Peyer's patch (tissue), 4 donors: ENCODE measurements around the gene CHRNB2. TPM values are rescaled to one million over a fixed set of nuclear protein-coding genes. Genes with fewer than 3 reads are reported as not detected.

Experiments used
- DNase-seq, 3 donors: peaks; one replicate each; pipeline ENCODE4 v3.0.0-alpha.2; 2017 to 2019
- H3K27ac ChIP-seq, 4 donors: fragments of 200-600 bp; sonication (generic); one replicate each; pipeline ENCODE4 v1.5.1; 2016 to 2019
- H3K27me3 ChIP-seq, 2 donors: fragments of 200-600 bp; sonication (generic); one replicate each; pipeline ENCODE4 v1.5.1; 2019
- H3K36me3 ChIP-seq, 3 donors: fragments of 200-600 bp; sonication (generic); one replicate each; pipeline ENCODE4 v1.5.1; 2016 to 2019
- H3K4me1 ChIP-seq, 4 donors: fragments of 200-600 bp; sonication (generic); one replicate each; pipeline ENCODE4 v1.5.1; 2016 to 2019
- H3K4me3 ChIP-seq, 4 donors: fragments of 200-600 bp; sonication (generic); 1 replicate in 3 of 4; 2 replicates in 1 of 4; pipeline ENCODE4 v1.5.1; 2016 to 2019; ENCODE audit warnings: mild to moderate bottlenecking in 1 of 4
- H3K9me3 ChIP-seq, 4 donors: fragments of 200-600 bp; sonication (generic); one replicate each; pipeline ENCODE4 v1.5.1; 2016 to 2019; ENCODE audit warnings: mild to moderate bottlenecking in 1 of 4
- POLR2A ChIP-seq, 2 donors: fragments of 450-650 bp; IDR thresholded peaks; one replicate each; pipeline ENCODE4 v1.5.1; 2017; ENCODE audit warnings: antibody characterized with exemption in 2 of 2, mild to moderate bottlenecking in 2 of 2, moderate library complexity in 2 of 2
- total RNA-seq, 4 donors: library from RNA; depleted of rRNA; stranded (reverse); fragments of >200 nt; gene quantifications; one replicate each; pipeline ENCODE4 v1.1.0, GENCODE V29; 2016
- TF ChIP-seq, protein P1 (sequence below), 6 experiments: fragments of 450-650 bp in 4 of 6; fragments of 200-600 bp in 2 of 6; sonication (generic) in 1 of 6; IDR thresholded peaks; one replicate each; pipeline ENCODE4 v1.5.1; 2017 to 2019; ENCODE audit warnings: antibody characterized with exemption in 6 of 6, mild to moderate bottlenecking in 3 of 6, moderate library complexity in 1 of 6

Gene CHRNB2
- total RNA-seq, 4 donors from 2014 or later = 0.27 to 0.53 (median 0.47) TPM; not detected in 1

DNA sequence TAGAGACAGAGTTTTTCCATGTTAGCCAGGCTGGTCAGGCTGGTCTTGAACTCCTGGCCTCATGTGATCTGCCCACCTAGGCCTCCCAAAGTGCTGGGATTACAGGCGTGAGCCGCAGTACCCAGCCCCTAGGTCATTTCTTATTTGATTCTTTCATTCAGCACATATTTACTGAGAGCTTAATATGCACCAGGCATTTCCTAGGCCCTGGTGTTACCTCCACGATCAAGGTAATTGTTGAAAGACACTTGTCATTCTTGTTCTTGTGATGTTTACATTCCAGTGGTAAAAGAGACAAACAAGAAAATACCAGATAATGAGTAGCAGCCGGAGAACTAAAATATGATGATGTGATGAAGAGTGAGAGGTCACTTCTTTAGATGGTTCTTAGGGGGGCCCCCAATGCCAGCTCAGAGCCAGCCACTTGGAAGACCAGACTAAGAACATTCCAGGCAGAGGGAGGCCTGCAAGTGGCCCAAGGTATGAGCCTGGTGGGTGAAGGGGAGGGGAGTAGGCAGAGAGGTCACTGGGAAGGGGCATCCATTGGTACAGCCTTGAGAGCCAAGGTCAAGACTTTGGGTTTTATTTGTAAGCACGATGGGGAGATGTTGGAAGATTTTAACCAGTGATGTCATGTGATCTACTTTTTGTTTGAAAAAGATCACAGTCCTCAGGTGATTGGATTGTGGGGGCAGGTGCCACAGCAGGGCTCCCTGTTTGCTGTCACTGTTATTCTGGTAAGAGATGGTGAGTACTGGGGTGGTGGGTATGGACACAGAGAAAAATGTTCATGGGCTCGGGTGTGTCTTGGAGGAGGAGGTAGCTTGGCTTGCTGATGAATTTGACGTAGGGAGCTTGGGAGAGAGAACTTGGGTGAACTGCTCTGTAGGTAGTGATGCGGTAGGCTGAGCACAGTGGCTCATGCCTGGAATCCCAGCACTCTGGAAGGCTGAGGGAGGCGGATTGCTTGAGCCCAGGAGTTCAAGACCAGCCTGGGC lies 27.8 kb upstream of the CHRNB2 start:
- DNase-seq = no peak
- no peaks in the 10 kb centered on the region for H3K27me3 ChIP-seq
- H3K36me3 ChIP-seq = no peaks in the 10 kb centered on the region
- TF ChIP-seq, protein P1, sequence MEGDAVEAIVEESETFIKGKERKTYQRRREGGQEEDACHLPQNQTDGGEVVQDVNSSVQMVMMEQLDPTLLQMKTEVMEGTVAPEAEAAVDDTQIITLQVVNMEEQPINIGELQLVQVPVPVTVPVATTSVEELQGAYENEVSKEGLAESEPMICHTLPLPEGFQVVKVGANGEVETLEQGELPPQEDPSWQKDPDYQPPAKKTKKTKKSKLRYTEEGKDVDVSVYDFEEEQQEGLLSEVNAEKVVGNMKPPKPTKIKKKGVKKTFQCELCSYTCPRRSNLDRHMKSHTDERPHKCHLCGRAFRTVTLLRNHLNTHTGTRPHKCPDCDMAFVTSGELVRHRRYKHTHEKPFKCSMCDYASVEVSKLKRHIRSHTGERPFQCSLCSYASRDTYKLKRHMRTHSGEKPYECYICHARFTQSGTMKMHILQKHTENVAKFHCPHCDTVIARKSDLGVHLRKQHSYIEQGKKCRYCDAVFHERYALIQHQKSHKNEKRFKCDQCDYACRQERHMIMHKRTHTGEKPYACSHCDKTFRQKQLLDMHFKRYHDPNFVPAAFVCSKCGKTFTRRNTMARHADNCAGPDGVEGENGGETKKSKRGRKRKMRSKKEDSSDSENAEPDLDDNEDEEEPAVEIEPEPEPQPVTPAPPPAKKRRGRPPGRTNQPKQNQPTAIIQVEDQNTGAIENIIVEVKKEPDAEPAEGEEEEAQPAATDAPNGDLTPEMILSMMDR (IDR thresholded peaks at IDR 0.05) = no peak
- no peak for TF ChIP-seq POLR2A (IDR thresholded peaks at IDR 0.05)
- H3K4me3 ChIP-seq = no peak overlapping the region
- no peaks in the 10 kb centered on the region for H3K9me3 ChIP-seq
- no peaks in the 10 kb centered on the region for H3K4me1 ChIP-seq
- H3K27ac ChIP-seq = no peak overlapping the region

DNA sequence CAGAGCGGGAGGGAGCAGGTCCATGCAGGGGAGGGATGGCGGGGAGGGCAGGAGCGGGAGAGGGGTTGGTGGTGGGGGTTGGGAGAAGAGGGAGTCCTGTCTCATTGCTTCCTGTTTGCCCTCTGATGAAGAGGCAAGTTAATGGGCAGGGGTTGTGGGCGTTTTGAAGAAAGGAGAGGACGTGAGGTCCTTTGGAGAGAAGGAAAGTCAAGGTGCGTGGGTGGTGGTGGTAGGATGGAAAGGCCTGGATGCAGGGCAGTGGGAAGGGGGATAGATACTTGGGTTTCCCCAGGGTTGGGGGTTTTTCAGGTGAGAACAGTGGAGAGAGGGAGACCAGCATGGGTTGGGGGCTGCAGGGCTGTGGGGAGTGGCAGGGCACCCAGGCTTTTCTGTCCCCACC lies 26.3 kb upstream of the CHRNB2 start:
- TF ChIP-seq POLR2A (IDR thresholded peaks at IDR 0.05) = no peak
- H3K9me3 ChIP-seq = no peaks in the 10 kb centered on the region
- no peaks in the 10 kb centered on the region for H3K36me3 ChIP-seq
- no peak for DNase-seq
- H3K4me3 ChIP-seq = no peak overlapping the region
- no peak overlapping the region for H3K27ac ChIP-seq
- no peaks in the 10 kb centered on the region for H3K27me3 ChIP-seq
- H3K4me1 ChIP-seq = no peaks in the 10 kb centered on the region

DNA sequence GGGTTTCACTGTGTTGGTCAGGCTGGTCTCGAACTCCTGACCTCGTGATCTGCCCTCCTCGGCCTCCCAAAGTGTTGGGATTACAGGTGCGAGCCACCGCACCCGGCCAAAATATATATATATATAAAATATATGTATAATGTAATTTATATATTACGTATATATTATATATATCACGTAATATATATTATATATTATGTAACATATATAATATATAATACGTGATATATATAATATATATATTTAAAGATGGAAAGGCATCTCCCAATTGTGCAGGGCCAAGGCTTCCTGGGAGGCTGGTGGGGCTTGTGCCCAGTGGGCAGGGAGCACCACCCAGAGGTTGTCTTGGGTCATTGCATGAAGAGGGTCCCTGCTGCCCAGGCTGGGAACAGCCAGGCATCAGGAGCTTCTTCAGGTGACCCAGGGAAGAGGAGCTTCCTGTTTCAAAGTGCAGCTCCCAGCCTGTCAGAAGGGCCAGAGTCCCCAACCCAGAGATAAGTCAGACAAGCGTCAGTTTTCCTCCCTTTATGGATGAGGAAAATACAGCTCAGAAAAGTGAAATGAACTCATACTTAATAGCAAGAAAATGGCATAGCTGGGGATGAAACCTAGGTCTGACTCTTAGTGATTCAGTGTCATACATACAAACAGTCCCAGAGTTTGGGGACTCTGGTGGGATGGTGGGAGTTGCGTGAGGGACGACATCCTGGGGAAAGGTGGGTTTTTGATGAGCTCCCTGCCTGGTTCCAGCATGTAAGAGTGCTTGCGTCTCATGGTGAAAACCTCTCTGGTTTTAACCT lies 21.1 kb upstream of the CHRNB2 start:
- no peak overlapping the region for H3K4me3 ChIP-seq
- peaks cover 0 to 16% (median 0%) of the 10 kb centered on the region in 4 donors for H3K4me1 ChIP-seq
- peaks cover 0 to 28% (median 0%) of the 10 kb centered on the region in 3 donors for H3K36me3 ChIP-seq
- no peaks in the 10 kb centered on the region for H3K27me3 ChIP-seq
- TF ChIP-seq, protein P1 (IDR thresholded peaks at IDR 0.05) = peak; percentile 50 to 74 (median 68)
- no peak for TF ChIP-seq POLR2A (IDR thresholded peaks at IDR 0.05)
- H3K9me3 ChIP-seq = no peaks in the 10 kb centered on the region
- peak overlapping the region in 1 of 4 donors; percentile 44 for H3K27ac ChIP-seq
- peak; percentile 47 to 75 (median 71) for DNase-seq

DNA sequence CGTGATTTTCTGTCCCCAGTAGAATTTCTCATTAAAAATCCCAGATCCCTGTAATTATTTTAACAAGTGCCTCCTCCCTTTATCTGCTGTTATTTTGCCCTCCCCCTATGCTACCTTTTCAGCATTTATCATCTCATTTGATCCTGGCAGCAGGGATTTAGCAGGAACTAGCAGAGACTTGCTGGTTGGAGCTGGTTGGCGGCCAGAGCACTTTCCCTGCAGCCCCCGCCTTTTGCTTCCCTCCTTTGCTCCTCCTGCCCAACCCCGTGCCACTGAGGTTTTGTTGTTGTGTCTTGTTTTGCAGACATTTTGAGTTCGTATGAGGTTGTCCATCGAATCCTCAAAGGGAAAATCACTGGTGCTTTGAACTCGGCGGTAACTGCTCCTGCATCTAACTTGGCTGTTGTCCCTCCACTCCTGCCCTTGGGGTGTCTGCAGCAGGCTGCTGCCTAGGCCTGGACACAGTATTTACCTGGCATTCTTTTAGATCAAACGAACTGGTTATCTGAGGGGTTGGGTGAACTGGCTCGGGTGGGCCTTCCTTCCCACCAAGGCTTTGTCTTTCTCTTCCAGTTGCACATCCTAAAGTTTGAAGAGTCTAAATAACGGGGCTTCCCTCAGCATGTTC lies 20.4 kb upstream of the CHRNB2 start:
- Histone ChIP-seq H3K36me3 (peaks cover 0 to 35% (median 0%) of the 10 kb centered on the region in 3 donors), H3K4me1 (peaks cover 0 to 22% (median 0%) of the 10 kb centered on the region in 4 donors), H3K4me3 (no peak overlapping the region), H3K27me3 (no peaks in the 10 kb centered on the region), H3K27ac (peak overlapping the region in 1 of 4 donors; percentile 61), H3K9me3 (no peaks in the 10 kb centered on the region)
- TF ChIP-seq, protein P1 (IDR thresholded peaks at IDR 0.05) = no peak
- no peak for DNase-seq

DNA sequence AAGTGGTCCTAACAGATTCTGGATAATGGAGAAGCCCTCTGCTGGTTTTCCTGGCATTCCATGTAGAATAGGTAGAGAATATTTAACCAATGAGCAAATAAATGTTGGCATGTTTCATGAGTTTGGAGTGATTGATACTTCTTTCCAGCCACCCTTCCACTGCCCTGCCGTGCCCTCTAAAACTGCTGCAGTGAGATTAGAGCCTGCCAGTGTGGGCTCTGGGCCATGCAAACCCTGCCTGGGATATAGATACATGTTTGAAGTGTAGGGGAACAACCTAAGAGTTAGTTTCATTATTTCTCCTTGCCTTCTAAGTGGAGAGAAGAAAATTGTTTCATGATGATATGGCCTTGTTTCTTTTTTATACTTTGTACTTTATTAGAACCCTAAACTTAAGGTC lies 19.6 kb upstream of the CHRNB2 start:
- Histone ChIP-seq H3K9me3 (no peaks in the 10 kb centered on the region), H3K27me3 (no peaks in the 10 kb centered on the region), H3K4me3 (no peak overlapping the region), H3K36me3 (peaks cover 0 to 43% (median 0%) of the 10 kb centered on the region in 3 donors), H3K27ac (peak overlapping the region in 1 of 4 donors; percentile 61), H3K4me1 (peaks cover 0 to 28% (median 0%) of the 10 kb centered on the region in 4 donors)
- no peak for TF ChIP-seq POLR2A (IDR thresholded peaks at IDR 0.05)
- TF ChIP-seq, protein P1 (IDR thresholded peaks at IDR 0.05) = no peak
- DNase-seq = no peak
